Activated naive CD8-positive, alpha-beta T cell treated with anti-CD3 and anti-CD28 coated beads for 36 hours (primary cell): ENCODE data around the gene ATOH1. TPM values are rescaled to one million over a fixed set of nuclear protein-coding genes. Genes with fewer than 3 reads are reported as not detected.

Source experiments
- DNase-seq: peaks from one replicate; pipeline ENCODE4 v3.0.0; 2021
- H3K27ac Mint-ChIP-seq: one replicate; pipeline ENCODE4 v1.8.0; 2022; ENCODE audit warnings: mild to moderate bottlenecking, moderate library complexity, mixed read lengths
- H3K27me3 Mint-ChIP-seq: one replicate; pipeline ENCODE4 v1.8.0; 2022; ENCODE audit warnings: mild to moderate bottlenecking, mixed read lengths
- H3K36me3 Mint-ChIP-seq: one replicate; pipeline ENCODE4 v1.8.0; 2021; ENCODE audit warnings: mild to moderate bottlenecking, mixed read lengths
- H3K4me1 Mint-ChIP-seq: one replicate; pipeline ENCODE4 v1.8.0; 2021; ENCODE audit warnings: mixed read lengths
- H3K4me3 Mint-ChIP-seq: one replicate; pipeline ENCODE4 v1.8.0; 2022; ENCODE audit warnings: mild to moderate bottlenecking, moderate library complexity, mixed read lengths
- H3K9me3 Mint-ChIP-seq: one replicate; pipeline ENCODE4 v1.8.0; 2022; ENCODE audit warnings: mixed read lengths
- total RNA-seq, 2 experiments: library from RNA; stranded (reverse); gene quantifications; one replicate each; pipeline ENCODE4 v1.2.3, GENCODE V29; 2021

Gene ATOH1
- total RNA-seq, 2 experiments from 2014 or later, result not detected

GRCh38 chr4:93867416-93868001 is 39.0 kb downstream of the ATOH1 start:
- Mint-ChIP-seq H3K27ac (no peak overlapping the region), H3K4me1 (no peaks in the 10 kb centered on the region), H3K36me3 (no peaks in the 10 kb centered on the region), H3K27me3 (no peaks in the 10 kb centered on the region), H3K9me3 (no peaks in the 10 kb centered on the region), H3K4me3 (no peak overlapping the region)
- DNase-seq, result no peak

- no peak for DNase-seq
- no peaks in the 10 kb centered on the region for H3K36me3 Mint-ChIP-seq
- no peak overlapping the region for H3K27ac Mint-ChIP-seq
- no peaks in the 10 kb centered on the region for H3K27me3 Mint-ChIP-seq
- no peaks in the 10 kb centered on the region for H3K9me3 Mint-ChIP-seq
- no peak overlapping the region for H3K4me3 Mint-ChIP-seq
- no peaks in the 10 kb centered on the region for H3K4me1 Mint-ChIP-seq
Observed at GRCh38 chr4:93870876-93871458, 42.4 kb downstream of the ATOH1 start.

GRCh38 chr4:93876754-93877153 is 48.2 kb downstream of the ATOH1 start:
- no peak overlapping the region for H3K27ac Mint-ChIP-seq
- no peak overlapping the region for H3K4me3 Mint-ChIP-seq
- H3K36me3 Mint-ChIP-seq, result no peaks in the 10 kb centered on the region
- no peaks in the 10 kb centered on the region for H3K4me1 Mint-ChIP-seq
- no peak for DNase-seq
- H3K9me3 Mint-ChIP-seq, result no peaks in the 10 kb centered on the region
- H3K27me3 Mint-ChIP-seq, result no peaks in the 10 kb centered on the region

- Mint-ChIP-seq H3K36me3 (no peaks in the 10 kb centered on the region), H3K27ac (no peak overlapping the region), H3K27me3 (no peaks in the 10 kb centered on the region), H3K9me3 (no peaks in the 10 kb centered on the region), H3K4me1 (no peaks in the 10 kb centered on the region), H3K4me3 (no peak overlapping the region)
- DNase-seq, result no peak
Observed at GRCh38 chr4:93878566-93878965, 50.0 kb downstream of the ATOH1 start.

- H3K36me3 Mint-ChIP-seq, result no peaks in the 10 kb centered on the region
- H3K27me3 Mint-ChIP-seq, result no peaks in the 10 kb centered on the region
- H3K9me3 Mint-ChIP-seq, result no peaks in the 10 kb centered on the region
- no peak overlapping the region for H3K27ac Mint-ChIP-seq
- H3K4me1 Mint-ChIP-seq, result no peaks in the 10 kb centered on the region
- H3K4me3 Mint-ChIP-seq, result no peak overlapping the region
- no peak for DNase-seq
Observed at GRCh38 chr4:93879919-93880318, 51.4 kb downstream of the ATOH1 start.
